ENCODE measurements around the gene CPEB4.

The CPEB4 gene

GRCh38 chr5:173846929-173847501, 41.1 kb upstream of the CPEB4 start:
- TF ChIP-seq CTCF (IDR thresholded peaks at IDR 0.05; ENCODE audit: control insufficient read depth, insufficient read depth, low read depth, low read length, missing control alignments) = no peak
- no peak for DNase-seq (ENCODE audit: low read depth)
- H3K4me3 ChIP-seq (ENCODE audit: control insufficient read depth, low read depth, low read length) = no peak overlapping the region

GRCh38 chr5:173848986-173849596, 39.1 kb upstream of the CPEB4 start:
- DNase-seq (ENCODE audit: low read depth) = no peak
- no peak for TF ChIP-seq CTCF (IDR thresholded peaks at IDR 0.05; ENCODE audit: control insufficient read depth, insufficient read depth, low read depth, low read length, missing control alignments)
- no peak overlapping the region for H3K4me3 ChIP-seq (ENCODE audit: control insufficient read depth, low read depth, low read length)

GRCh38 chr5:173849908-173850307, 38.2 kb upstream of the CPEB4 start:
- no peak overlapping the region for H3K4me3 ChIP-seq (ENCODE audit: control insufficient read depth, low read depth, low read length)
- DNase-seq (ENCODE audit: low read depth) = no peak
- TF ChIP-seq CTCF (IDR thresholded peaks at IDR 0.05; ENCODE audit: control insufficient read depth, insufficient read depth, low read depth, low read length, missing control alignments) = no peak

GRCh38 chr5:173850659-173851058, 37.5 kb upstream of the CPEB4 start:
- no peak for TF ChIP-seq CTCF (IDR thresholded peaks at IDR 0.05; ENCODE audit: control insufficient read depth, insufficient read depth, low read depth, low read length, missing control alignments)
- H3K4me3 ChIP-seq (ENCODE audit: control insufficient read depth, low read depth, low read length) = no peak overlapping the region
- no peak for DNase-seq (ENCODE audit: low read depth)

GRCh38 chr5:173851595-173852243, 36.4 kb upstream of the CPEB4 start:
- no peak for DNase-seq (ENCODE audit: low read depth)
- no peak for TF ChIP-seq CTCF (IDR thresholded peaks at IDR 0.05; ENCODE audit: control insufficient read depth, insufficient read depth, low read depth, low read length, missing control alignments)
- no peak overlapping the region for H3K4me3 ChIP-seq (ENCODE audit: control insufficient read depth, low read depth, low read length)

- TF ChIP-seq CTCF (IDR thresholded peaks at IDR 0.05; ENCODE audit: control insufficient read depth, insufficient read depth, low read depth, low read length, missing control alignments) = no peak
- no peak for DNase-seq (ENCODE audit: low read depth)
- no peak overlapping the region for H3K4me3 ChIP-seq (ENCODE audit: control insufficient read depth, low read depth, low read length)
These were observed 35.3 kb upstream of the CPEB4 start for GRCh38 chr5:173852790-173853359.

Measured in AG09309 (cell line).